ENCODE data around the gene HAPLN3.

Gene HAPLN3

GRCh38 chr15:88873786-88874185 is 21.6 kb downstream of the HAPLN3 start:
- no peak overlapping the region for H3K4me3 ChIP-seq (ENCODE audit: low read depth in 1 of 2, low read length in 2 of 2)
- no peak overlapping the region for H3K27ac ChIP-seq (ENCODE audit: low read length)
- H3K27me3 ChIP-seq (ENCODE audit: low read depth, low read length) = no peaks in the 10 kb centered on the region
- H3K4me1 ChIP-seq (ENCODE audit: control insufficient read depth in 1 of 2, insufficient read depth in 2 of 2, low read length in 2 of 2) = no peaks in the 10 kb centered on the region
- H3K9me3 ChIP-seq (ENCODE audit: control insufficient read depth in 1 of 2, low read length in 2 of 2) = no peaks in the 10 kb centered on the region
- no peaks in the 10 kb centered on the region for H3K36me3 ChIP-seq (ENCODE audit: control insufficient read depth in 1 of 2, insufficient read depth in 2 of 2, low read length in 2 of 2)

- Histone ChIP-seq H3K4me3 (ENCODE audit: low read depth in 1 of 2, low read length in 2 of 2) (no peak overlapping the region), H3K36me3 (ENCODE audit: control insufficient read depth in 1 of 2, insufficient read depth in 2 of 2, low read length in 2 of 2) (no peaks in the 10 kb centered on the region), H3K9me3 (ENCODE audit: control insufficient read depth in 1 of 2, low read length in 2 of 2) (no peaks in the 10 kb centered on the region), H3K27ac (ENCODE audit: low read length) (no peak overlapping the region), H3K4me1 (ENCODE audit: control insufficient read depth in 1 of 2, insufficient read depth in 2 of 2, low read length in 2 of 2) (no peaks in the 10 kb centered on the region), H3K27me3 (ENCODE audit: low read depth, low read length) (no peaks in the 10 kb centered on the region)
Measured at GRCh38 chr15:88872706-88873105, 22.6 kb downstream of the HAPLN3 start.

GRCh38 chr15:88872106-88872505 is 23.2 kb downstream of the HAPLN3 start:
- Histone ChIP-seq H3K9me3 (ENCODE audit: control insufficient read depth in 1 of 2, low read length in 2 of 2) (no peaks in the 10 kb centered on the region), H3K27me3 (ENCODE audit: low read depth, low read length) (no peaks in the 10 kb centered on the region), H3K27ac (ENCODE audit: low read length) (no peak overlapping the region), H3K4me3 (ENCODE audit: low read depth in 1 of 2, low read length in 2 of 2) (no peak overlapping the region), H3K36me3 (ENCODE audit: control insufficient read depth in 1 of 2, insufficient read depth in 2 of 2, low read length in 2 of 2) (no peaks in the 10 kb centered on the region), H3K4me1 (ENCODE audit: control insufficient read depth in 1 of 2, insufficient read depth in 2 of 2, low read length in 2 of 2) (no peaks in the 10 kb centered on the region)

GRCh38 chr15:88871313-88871712 is 24.0 kb downstream of the HAPLN3 start:
- Histone ChIP-seq H3K4me3 (ENCODE audit: low read depth in 1 of 2, low read length in 2 of 2) (no peak overlapping the region), H3K36me3 (ENCODE audit: control insufficient read depth in 1 of 2, insufficient read depth in 2 of 2, low read length in 2 of 2) (no peaks in the 10 kb centered on the region), H3K27me3 (ENCODE audit: low read depth, low read length) (no peaks in the 10 kb centered on the region), H3K4me1 (ENCODE audit: control insufficient read depth in 1 of 2, insufficient read depth in 2 of 2, low read length in 2 of 2) (no peaks in the 10 kb centered on the region), H3K27ac (ENCODE audit: low read length) (no peak overlapping the region), H3K9me3 (ENCODE audit: control insufficient read depth in 1 of 2, low read length in 2 of 2) (no peaks in the 10 kb centered on the region)

- Histone ChIP-seq H3K27me3 (ENCODE audit: low read depth, low read length) (no peaks in the 10 kb centered on the region), H3K36me3 (ENCODE audit: control insufficient read depth in 1 of 2, insufficient read depth in 2 of 2, low read length in 2 of 2) (no peaks in the 10 kb centered on the region), H3K4me3 (ENCODE audit: low read depth in 1 of 2, low read length in 2 of 2) (no peak overlapping the region), H3K9me3 (ENCODE audit: control insufficient read depth in 1 of 2, low read length in 2 of 2) (no peaks in the 10 kb centered on the region), H3K4me1 (ENCODE audit: control insufficient read depth in 1 of 2, insufficient read depth in 2 of 2, low read length in 2 of 2) (no peaks in the 10 kb centered on the region), H3K27ac (ENCODE audit: low read length) (no peak overlapping the region)
Measured at GRCh38 chr15:88866295-88866881, 29.0 kb downstream of the HAPLN3 start.

GRCh38 chr15:88865498-88866099 is 29.7 kb downstream of the HAPLN3 start:
- no peaks in the 10 kb centered on the region for H3K27me3 ChIP-seq (ENCODE audit: low read depth, low read length)

DNA sequence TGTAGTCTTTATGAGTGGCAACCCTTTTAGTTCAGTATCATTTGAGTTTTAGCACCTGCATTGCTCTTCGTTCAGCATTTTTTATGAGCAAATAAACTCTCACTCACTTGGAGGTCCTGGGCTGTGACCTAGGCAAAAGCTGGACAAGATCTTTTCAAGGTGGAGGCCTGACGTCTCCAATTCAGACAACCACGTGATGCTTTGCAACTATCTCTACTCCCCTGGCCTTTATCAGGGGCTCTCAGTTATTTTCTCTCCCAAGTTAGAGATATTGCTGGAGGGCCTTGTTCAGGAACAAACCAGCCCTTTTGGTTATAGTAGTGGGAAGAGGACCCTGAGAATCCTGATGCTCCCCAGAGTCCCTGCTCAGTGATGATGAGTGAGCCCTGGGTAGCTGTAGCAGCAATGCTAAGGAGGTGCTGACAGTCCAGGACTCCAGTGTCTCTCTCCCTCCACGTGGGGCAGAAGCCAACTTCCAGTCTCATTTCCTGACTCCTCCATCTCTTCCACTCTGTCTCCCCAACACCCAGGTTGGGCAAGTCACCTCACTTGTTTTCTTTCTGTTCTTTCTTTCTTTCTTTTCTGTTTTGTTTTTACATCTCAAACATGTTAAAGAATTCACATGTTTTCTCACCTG is 30.4 kb downstream of the HAPLN3 start:
- Histone ChIP-seq H3K27ac (ENCODE audit: low read length) (no peak overlapping the region), H3K27me3 (ENCODE audit: low read depth, low read length) (no peaks in the 10 kb centered on the region), H3K4me3 (ENCODE audit: low read depth in 1 of 2, low read length in 2 of 2) (no peak overlapping the region), H3K9me3 (ENCODE audit: control insufficient read depth in 1 of 2, low read length in 2 of 2) (no peaks in the 10 kb centered on the region), H3K36me3 (ENCODE audit: control insufficient read depth in 1 of 2, insufficient read depth in 2 of 2, low read length in 2 of 2) (no peaks in the 10 kb centered on the region), H3K4me1 (ENCODE audit: control insufficient read depth in 1 of 2, insufficient read depth in 2 of 2, low read length in 2 of 2) (no peaks in the 10 kb centered on the region)

More at GRCh38 chr15:88865498-88866099, 29.7 kb downstream of the HAPLN3 start:
- no peaks in the 10 kb centered on the region for H3K36me3 ChIP-seq (ENCODE audit: control insufficient read depth in 1 of 2, insufficient read depth in 2 of 2, low read length in 2 of 2)
- no peak overlapping the region for H3K4me3 ChIP-seq (ENCODE audit: low read depth in 1 of 2, low read length in 2 of 2)
- no peaks in the 10 kb centered on the region for H3K9me3 ChIP-seq (ENCODE audit: control insufficient read depth in 1 of 2, low read length in 2 of 2)
- no peak overlapping the region for H3K27ac ChIP-seq (ENCODE audit: low read length)
- H3K4me1 ChIP-seq (ENCODE audit: control insufficient read depth in 1 of 2, insufficient read depth in 2 of 2, low read length in 2 of 2) = no peaks in the 10 kb centered on the region

- Histone ChIP-seq H3K27ac (ENCODE audit: low read length) (no peak overlapping the region), H3K9me3 (ENCODE audit: control insufficient read depth in 1 of 2, low read length in 2 of 2) (no peaks in the 10 kb centered on the region), H3K36me3 (ENCODE audit: control insufficient read depth in 1 of 2, insufficient read depth in 2 of 2, low read length in 2 of 2) (no peaks in the 10 kb centered on the region), H3K4me1 (ENCODE audit: control insufficient read depth in 1 of 2, insufficient read depth in 2 of 2, low read length in 2 of 2) (no peaks in the 10 kb centered on the region), H3K27me3 (ENCODE audit: low read depth, low read length) (no peaks in the 10 kb centered on the region), H3K4me3 (ENCODE audit: low read depth in 1 of 2, low read length in 2 of 2) (no peak overlapping the region)
Measured at GRCh38 chr15:88863412-88863811, 31.9 kb downstream of the HAPLN3 start.

DNA sequence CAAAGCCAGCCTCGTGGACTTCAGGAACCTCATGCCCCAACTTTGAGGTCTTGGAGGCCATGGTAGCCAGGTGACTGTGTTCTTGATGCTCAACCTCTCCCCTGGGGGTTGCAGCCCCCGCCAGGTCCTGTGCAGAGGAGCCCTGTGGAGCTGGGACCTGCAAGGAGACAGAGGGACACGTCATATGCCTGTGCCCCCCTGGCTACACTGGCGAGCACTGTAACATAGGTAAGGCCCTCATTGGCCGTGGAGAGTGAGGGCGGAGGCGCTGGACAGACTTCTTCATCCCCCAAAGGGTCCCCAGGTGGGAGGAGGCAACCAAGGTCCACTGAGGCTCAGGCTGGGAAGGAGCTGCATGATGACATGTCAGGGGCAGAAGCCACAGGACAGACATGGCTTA is 35.1 kb downstream of the HAPLN3 start:
- H3K4me1 ChIP-seq (ENCODE audit: control insufficient read depth in 1 of 2, insufficient read depth in 2 of 2, low read length in 2 of 2) = no peaks in the 10 kb centered on the region
- H3K36me3 ChIP-seq (ENCODE audit: control insufficient read depth in 1 of 2, insufficient read depth in 2 of 2, low read length in 2 of 2) = no peaks in the 10 kb centered on the region
- H3K27me3 ChIP-seq (ENCODE audit: low read depth, low read length) = no peaks in the 10 kb centered on the region

GRCh38 chr15:88859550-88859949 is 35.8 kb downstream of the HAPLN3 start:
- Histone ChIP-seq H3K4me1 (ENCODE audit: control insufficient read depth in 1 of 2, insufficient read depth in 2 of 2, low read length in 2 of 2) (no peaks in the 10 kb centered on the region), H3K4me3 (ENCODE audit: low read depth in 1 of 2, low read length in 2 of 2) (no peak overlapping the region), H3K9me3 (ENCODE audit: control insufficient read depth in 1 of 2, low read length in 2 of 2) (no peaks in the 10 kb centered on the region), H3K27ac (ENCODE audit: low read length) (no peak overlapping the region), H3K27me3 (ENCODE audit: low read depth, low read length) (no peaks in the 10 kb centered on the region), H3K36me3 (ENCODE audit: control insufficient read depth in 1 of 2, insufficient read depth in 2 of 2, low read length in 2 of 2) (no peaks in the 10 kb centered on the region)

More for the DNA sequence above, 35.1 kb downstream of the HAPLN3 start:
- Histone ChIP-seq H3K27ac (ENCODE audit: low read length) (no peak overlapping the region), H3K4me3 (ENCODE audit: low read depth in 1 of 2, low read length in 2 of 2) (no peak overlapping the region), H3K9me3 (ENCODE audit: control insufficient read depth in 1 of 2, low read length in 2 of 2) (no peaks in the 10 kb centered on the region)

DNA sequence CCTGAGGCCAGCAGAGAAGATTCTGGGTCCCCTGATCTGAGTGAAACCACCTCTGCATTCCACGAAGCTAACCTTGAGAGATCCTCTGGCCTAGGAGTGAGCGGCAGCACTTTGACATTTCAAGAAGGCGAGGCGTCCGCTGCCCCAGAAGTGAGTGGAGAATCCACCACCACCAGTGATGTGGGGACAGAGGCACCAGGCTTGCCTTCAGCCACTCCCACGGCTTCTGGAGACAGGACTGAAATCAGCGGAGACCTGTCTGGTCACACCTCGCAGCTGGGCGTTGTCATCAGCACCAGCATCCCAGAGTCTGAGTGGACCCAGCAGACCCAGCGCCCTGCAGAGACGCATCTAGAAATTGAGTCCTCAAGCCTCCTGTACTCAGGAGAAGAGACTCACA is 36.4 kb downstream of the HAPLN3 start:
- H3K9me3 ChIP-seq (ENCODE audit: control insufficient read depth in 1 of 2, low read length in 2 of 2) = no peaks in the 10 kb centered on the region
- H3K27me3 ChIP-seq (ENCODE audit: low read depth, low read length) = no peaks in the 10 kb centered on the region
- no peak overlapping the region for H3K4me3 ChIP-seq (ENCODE audit: low read depth in 1 of 2, low read length in 2 of 2)
- H3K36me3 ChIP-seq (ENCODE audit: control insufficient read depth in 1 of 2, insufficient read depth in 2 of 2, low read length in 2 of 2) = no peaks in the 10 kb centered on the region
- H3K4me1 ChIP-seq (ENCODE audit: control insufficient read depth in 1 of 2, insufficient read depth in 2 of 2, low read length in 2 of 2) = no peaks in the 10 kb centered on the region
- no peak overlapping the region for H3K27ac ChIP-seq (ENCODE audit: low read length)
